ENCODE results near the gene EFCAB7. TPM values are rescaled to one million over a fixed set of nuclear protein-coding genes. Genes with fewer than 3 reads are reported as not detected.
A peak's percentile ranks its signal among the peaks of the same experiment; 100 is the strongest.

EFCAB7 gene
- total RNA-seq, 2 experiments from 2014 or later, result 6.3 to 6.4 TPM

DNA sequence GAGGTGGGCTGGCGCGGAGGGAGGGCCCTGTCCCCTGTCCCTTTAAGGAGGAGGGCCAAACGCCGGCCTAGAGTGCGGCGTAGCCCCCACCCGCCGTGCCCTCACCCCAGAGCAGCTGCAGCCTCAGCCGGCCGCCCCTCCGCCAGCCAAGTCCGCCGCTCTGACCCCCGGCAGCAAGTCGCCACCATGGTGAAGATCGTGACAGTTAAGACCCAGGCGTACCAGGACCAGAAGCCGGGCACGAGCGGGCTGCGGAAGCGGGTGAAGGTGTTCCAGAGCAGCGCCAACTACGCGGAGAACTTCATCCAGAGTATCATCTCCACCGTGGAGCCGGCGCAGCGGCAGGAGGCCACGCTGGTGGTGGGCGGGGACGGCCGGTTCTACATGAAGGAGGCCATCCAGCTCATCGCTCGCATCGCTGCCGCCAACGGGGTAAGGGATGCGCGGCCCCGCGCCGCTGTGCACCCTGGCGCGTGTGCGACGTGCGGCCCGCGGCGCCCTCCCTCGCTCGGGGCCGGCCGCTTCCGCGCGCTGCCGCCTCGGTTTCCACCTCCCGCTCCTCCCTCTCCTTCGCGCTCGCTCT, 70.1 kb downstream of the EFCAB7 start, which contains the start of gene PGM1:
Gene PGM1 (plus strand): TSS at position 109 of the 583 bp plus-strand sequence. CDS start 78 bp downstream, at position 187.
- H3K4me3 Mint-ChIP-seq, result peak within 1 kb of the TSS; percentile 96
- no peaks in the 10 kb centered on the region for H3K27me3 Mint-ChIP-seq (ENCODE audit: low read depth)
- intact Hi-C loops (cut with micrococcal nuclease), result loop anchor here (1.0 to 2.0 kb wide), 6 partner anchors 18 to 809 kb away; partner anchors contain the start of genes ALG6, ATG4C, EFCAB7 and FOXD3
- peaks cover 3% of the 10 kb centered on the region for H3K36me3 Mint-ChIP-seq (ENCODE audit: low read depth)
- H3K9me3 Mint-ChIP-seq, result no peaks in the 10 kb centered on the region
- CTCF ChIA-PET, result interaction anchor here (1.5 kb wide), 1 partner anchor 18 kb away, joined by 6 read pairs; no protein-coding TSS in a partner anchor
- DNase-seq, result peak; percentile 77
- peaks cover 25% of the 10 kb centered on the region for H3K4me1 Mint-ChIP-seq (ENCODE audit: low read depth)
- H3K27ac Mint-ChIP-seq, result peak within 1 kb of the TSS; percentile 99

DNA sequence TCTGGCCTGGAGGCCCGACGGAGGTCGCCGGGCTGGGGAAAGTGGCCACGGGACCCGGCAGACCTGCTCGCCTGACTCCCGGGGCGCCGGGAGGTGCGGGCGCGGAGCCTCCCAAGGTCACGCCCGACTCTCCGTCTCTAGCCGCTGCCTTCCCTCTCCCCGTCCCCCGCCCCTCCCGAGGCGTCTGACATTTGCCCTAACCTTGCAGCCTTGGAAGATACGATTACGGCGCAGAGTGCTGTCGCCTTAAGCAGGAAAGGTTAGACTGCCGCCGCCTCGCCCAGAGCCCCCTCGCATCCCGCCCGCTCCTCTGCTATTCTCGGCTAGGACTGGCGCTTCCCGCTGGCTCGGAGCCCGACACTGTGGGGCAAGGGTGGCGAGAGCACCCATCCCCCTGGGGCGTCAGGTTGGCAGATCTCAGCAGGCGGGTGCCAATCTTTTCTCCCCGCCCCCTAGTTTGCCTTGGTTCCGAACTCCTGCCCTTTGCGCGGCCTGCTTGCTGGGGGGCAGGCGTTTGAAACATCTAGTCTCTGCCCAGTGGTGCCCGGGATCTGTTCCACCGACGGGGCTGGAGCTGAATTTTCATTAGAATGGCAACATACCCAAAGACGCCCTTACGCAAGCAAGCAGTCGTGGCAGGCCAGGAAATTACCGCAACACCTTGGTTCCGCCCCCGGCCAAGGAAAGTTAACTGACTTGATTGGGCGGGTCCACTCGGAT, 70.7 kb downstream of the EFCAB7 start:
- H3K27ac Mint-ChIP-seq, result peak overlapping the region; percentile 99
- intact Hi-C loops (cut with micrococcal nuclease), result loop anchor here (1.0 to 2.0 kb wide), 6 partner anchors 19 to 810 kb away; partner anchors contain the start of genes ALG6, ATG4C, EFCAB7 and FOXD3
- H3K27me3 Mint-ChIP-seq (ENCODE audit: low read depth), result no peaks in the 10 kb centered on the region
- H3K36me3 Mint-ChIP-seq (ENCODE audit: low read depth), result peaks cover 2% of the 10 kb centered on the region
- DNase-seq, result peak; percentile 92
- no peaks in the 10 kb centered on the region for H3K9me3 Mint-ChIP-seq
- peaks cover 22% of the 10 kb centered on the region for H3K4me1 Mint-ChIP-seq (ENCODE audit: low read depth)
- CTCF ChIA-PET, result interaction anchor here (1.5 kb wide), 1 partner anchor 18 kb away, joined by 6 read pairs; no protein-coding TSS in a partner anchor
- peak overlapping the region; percentile 96 for H3K4me3 Mint-ChIP-seq

DNA sequence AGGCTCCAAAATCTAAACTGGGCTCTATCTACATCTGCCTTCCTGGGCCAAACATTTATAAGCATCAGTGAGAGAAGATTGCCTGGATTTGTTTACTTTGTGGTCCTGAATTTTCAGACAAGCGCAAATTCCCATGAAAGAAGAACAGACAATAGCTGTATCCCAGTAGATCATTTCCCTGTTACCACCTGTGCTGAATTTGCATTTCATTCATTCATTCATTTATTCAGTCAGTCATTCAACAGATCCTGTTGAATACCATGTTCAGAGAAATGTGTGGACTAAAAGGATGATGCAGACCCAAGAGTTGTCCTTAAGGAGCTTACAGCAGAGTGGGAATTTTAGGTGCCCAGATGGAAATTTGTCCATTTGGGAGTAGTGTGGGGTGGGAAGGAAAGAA, 72.1 kb downstream of the EFCAB7 start:
- Mint-ChIP-seq H3K27ac (peak overlapping the region; percentile 35), H3K4me3 (peak overlapping the region; percentile 40), H3K36me3 (ENCODE audit: low read depth) (no peaks in the 10 kb centered on the region), H3K9me3 (no peaks in the 10 kb centered on the region), H3K27me3 (ENCODE audit: low read depth) (no peaks in the 10 kb centered on the region), H3K4me1 (ENCODE audit: low read depth) (peaks cover 22% of the 10 kb centered on the region)
- intact Hi-C loops (cut with micrococcal nuclease), result no loop called here
- DNase-seq, result no peak
- CTCF ChIA-PET, result no interaction called here

DNA sequence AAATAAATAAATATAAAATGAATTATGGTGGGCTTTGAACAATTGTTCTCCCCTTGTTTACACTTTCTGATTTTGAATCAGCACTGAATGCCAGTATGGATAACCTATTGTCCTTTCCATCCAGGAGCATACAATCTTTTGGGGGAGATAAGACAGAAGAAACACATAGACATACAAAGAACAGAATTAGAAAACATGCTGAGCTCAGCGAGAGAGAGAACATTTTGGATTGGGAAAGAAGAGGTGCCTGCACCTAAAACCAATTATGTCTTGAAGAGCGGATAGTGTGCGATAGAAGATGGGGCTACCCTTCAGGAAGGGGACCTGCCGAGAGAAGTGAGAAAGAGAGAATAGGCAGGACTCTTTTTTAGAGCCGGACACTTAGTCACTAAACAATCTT, 76.5 kb downstream of the EFCAB7 start:
- Mint-ChIP-seq H3K4me1 (ENCODE audit: low read depth) (peaks cover 9% of the 10 kb centered on the region), H3K9me3 (no peaks in the 10 kb centered on the region), H3K4me3 (no peak overlapping the region), H3K27me3 (ENCODE audit: low read depth) (no peaks in the 10 kb centered on the region), H3K27ac (no peak overlapping the region), H3K36me3 (ENCODE audit: low read depth) (peaks cover 2% of the 10 kb centered on the region)
- intact Hi-C loops (cut with micrococcal nuclease), result no loop called here
- CTCF ChIA-PET, result no interaction called here
- no peak for DNase-seq

DNA sequence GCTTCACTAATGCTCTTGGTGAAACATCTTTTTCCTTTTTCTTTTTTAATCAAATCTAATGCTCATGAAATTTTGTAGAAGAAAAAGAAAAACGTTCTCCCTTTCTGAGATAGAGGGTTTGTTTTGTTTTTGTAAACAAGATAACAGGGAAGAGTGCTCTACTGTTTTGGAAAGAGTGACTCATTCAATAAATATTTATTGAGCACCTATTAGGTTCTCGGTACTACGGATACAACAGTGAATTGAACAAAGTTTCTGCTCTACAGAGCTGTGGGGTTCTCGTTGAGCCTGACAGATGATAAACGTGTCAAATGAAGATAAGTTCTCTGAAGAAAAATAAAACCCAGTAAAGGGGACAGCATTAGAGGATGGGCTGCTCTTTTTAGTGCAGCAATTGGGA, 76.9 kb downstream of the EFCAB7 start:
- peaks cover 2% of the 10 kb centered on the region for H3K36me3 Mint-ChIP-seq (ENCODE audit: low read depth)
- intact Hi-C loops (cut with micrococcal nuclease), result no loop called here
- no peak for DNase-seq
- H3K4me3 Mint-ChIP-seq, result no peak overlapping the region
- no peaks in the 10 kb centered on the region for H3K27me3 Mint-ChIP-seq (ENCODE audit: low read depth)
- CTCF ChIA-PET, result no interaction called here
- no peaks in the 10 kb centered on the region for H3K9me3 Mint-ChIP-seq
- no peak overlapping the region for H3K27ac Mint-ChIP-seq
- H3K4me1 Mint-ChIP-seq (ENCODE audit: low read depth), result peaks cover 7% of the 10 kb centered on the region

DNA sequence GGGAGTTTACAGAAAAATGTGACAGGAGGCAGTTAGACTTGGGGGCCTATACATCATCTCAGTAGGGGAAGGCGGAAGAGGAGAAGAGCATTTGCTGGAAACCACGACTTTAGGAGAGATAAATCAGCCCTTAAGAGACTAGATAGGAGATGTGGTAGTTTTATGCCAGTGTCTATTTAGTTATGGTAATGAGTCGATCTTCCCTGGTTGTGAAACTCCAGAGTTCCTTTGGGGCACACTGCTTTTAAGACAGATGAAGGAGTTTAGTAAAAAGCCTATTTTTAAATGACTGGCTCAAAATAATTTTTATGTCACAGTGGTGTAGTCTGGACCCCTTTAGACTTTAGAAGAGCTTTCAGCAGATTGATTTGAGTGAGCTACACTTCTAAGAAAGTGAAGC, 77.7 kb downstream of the EFCAB7 start:
- H3K27ac Mint-ChIP-seq, result no peak overlapping the region
- intact Hi-C loops (cut with micrococcal nuclease), result no loop called here
- H3K4me3 Mint-ChIP-seq, result no peak overlapping the region
- peaks cover 2% of the 10 kb centered on the region for H3K36me3 Mint-ChIP-seq (ENCODE audit: low read depth)
- DNase-seq, result no peak
- no peaks in the 10 kb centered on the region for H3K27me3 Mint-ChIP-seq (ENCODE audit: low read depth)
- CTCF ChIA-PET, result no interaction called here
- no peaks in the 10 kb centered on the region for H3K9me3 Mint-ChIP-seq
- peaks cover 1% of the 10 kb centered on the region for H3K4me1 Mint-ChIP-seq (ENCODE audit: low read depth)

DNA sequence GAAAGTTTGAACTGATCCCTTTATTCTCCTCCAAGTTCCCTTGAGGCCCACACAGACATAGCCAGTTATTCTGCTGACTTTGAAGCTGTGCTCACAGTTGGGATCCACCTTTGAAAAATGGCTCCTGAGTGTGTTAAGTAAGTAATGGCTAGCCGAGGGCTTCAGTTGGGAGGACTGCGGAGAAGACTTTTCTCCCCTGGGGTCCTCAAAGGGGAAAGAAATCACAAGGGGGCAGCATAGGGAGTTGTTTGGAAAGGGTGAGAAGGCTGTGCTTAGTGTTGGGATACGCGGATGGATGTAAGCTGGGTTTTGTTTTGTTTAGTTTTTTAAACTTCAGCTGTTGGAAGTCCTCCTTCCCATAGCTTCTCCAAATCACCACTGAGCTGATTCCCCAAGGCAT, 78.1 kb downstream of the EFCAB7 start:
- Mint-ChIP-seq H3K4me3 (no peak overlapping the region), H3K27ac (no peak overlapping the region), H3K9me3 (no peaks in the 10 kb centered on the region), H3K27me3 (ENCODE audit: low read depth) (no peaks in the 10 kb centered on the region), H3K4me1 (ENCODE audit: low read depth) (peaks cover 1% of the 10 kb centered on the region), H3K36me3 (ENCODE audit: low read depth) (peaks cover 2% of the 10 kb centered on the region)
- no peak for DNase-seq
- intact Hi-C loops (cut with micrococcal nuclease), result no loop called here
- CTCF ChIA-PET, result interaction anchor here (0.6 kb wide), 1 partner anchor 120 kb away, joined by 3 read pairs; no protein-coding TSS in a partner anchor

DNA sequence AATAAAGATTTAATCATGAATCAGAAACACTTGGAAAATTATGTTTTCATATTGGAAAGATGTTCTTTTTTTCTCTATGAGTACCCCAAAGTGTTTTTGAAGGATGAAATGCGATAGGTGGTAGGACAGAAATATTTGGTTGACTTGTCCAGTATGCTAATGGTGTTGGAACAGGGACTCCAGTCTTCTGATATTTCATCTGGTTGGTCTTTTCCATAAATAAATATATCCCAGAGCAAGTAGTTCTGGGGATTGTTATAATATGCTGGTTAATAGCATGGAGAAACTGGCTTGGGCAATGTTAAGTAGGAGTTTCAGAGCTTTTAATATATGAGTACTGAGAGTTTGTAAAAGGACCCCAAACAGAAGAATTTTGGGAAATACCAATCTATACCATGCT, 78.6 kb downstream of the EFCAB7 start:
- Mint-ChIP-seq H3K36me3 (ENCODE audit: low read depth) (peaks cover 2% of the 10 kb centered on the region), H3K4me1 (ENCODE audit: low read depth) (peaks cover 1% of the 10 kb centered on the region), H3K27ac (no peak overlapping the region), H3K4me3 (no peak overlapping the region), H3K27me3 (ENCODE audit: low read depth) (no peaks in the 10 kb centered on the region), H3K9me3 (no peaks in the 10 kb centered on the region)
- intact Hi-C loops (cut with micrococcal nuclease), result no loop called here
- DNase-seq, result no peak
- CTCF ChIA-PET, result interaction anchor here (0.6 kb wide), 1 partner anchor 120 kb away, joined by 3 read pairs; no protein-coding TSS in a partner anchor

DNA sequence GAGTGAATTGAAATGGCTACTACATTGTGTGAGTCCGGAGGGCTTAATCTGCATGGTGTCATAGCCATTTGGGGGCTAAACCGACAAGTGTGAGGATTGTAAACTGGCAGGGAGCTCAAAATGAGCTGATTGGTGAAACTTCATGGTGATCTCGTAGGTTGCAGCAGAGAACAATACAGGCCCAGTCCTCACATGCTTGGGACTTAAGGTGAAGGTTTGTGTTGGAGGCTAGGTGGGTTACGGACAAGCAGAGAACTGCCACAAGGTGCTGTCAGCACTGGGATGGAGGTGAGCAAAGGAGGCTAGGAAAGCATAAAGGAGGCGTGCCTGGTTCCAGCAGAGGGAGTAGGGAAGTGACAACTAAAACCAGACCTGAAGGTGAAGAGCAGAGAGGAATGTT, 79.3 kb downstream of the EFCAB7 start:
- CTCF ChIA-PET, result no interaction called here
- no peak for DNase-seq
- H3K4me3 Mint-ChIP-seq, result no peak overlapping the region
- intact Hi-C loops (cut with micrococcal nuclease), result no loop called here
- H3K27me3 Mint-ChIP-seq (ENCODE audit: low read depth), result no peaks in the 10 kb centered on the region
- H3K4me1 Mint-ChIP-seq (ENCODE audit: low read depth), result peaks cover 1% of the 10 kb centered on the region
- peaks cover 2% of the 10 kb centered on the region for H3K36me3 Mint-ChIP-seq (ENCODE audit: low read depth)
- H3K27ac Mint-ChIP-seq, result no peak overlapping the region
- H3K9me3 Mint-ChIP-seq, result no peaks in the 10 kb centered on the region

DNA sequence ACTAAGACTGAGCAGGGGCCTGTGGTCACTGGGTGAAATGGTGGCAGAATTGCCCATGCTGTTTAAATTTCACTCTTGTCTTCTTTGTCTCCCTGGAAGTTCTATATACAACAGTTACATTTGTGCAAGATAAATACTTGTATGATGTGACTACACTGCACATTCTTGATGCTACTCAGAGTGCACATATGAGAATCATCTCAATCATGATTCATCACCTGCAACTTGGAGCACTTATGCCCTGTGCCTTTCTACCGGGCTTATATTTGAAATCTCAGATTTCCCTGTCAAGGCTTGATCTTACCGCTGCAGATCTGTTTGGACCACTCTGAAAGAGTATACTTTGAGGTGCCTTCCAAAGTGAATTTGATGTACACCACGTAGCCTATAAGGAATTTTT, 80.5 kb downstream of the EFCAB7 start:
- Mint-ChIP-seq H3K36me3 (ENCODE audit: low read depth) (peaks cover 2% of the 10 kb centered on the region), H3K27ac (no peak overlapping the region), H3K4me3 (no peak overlapping the region), H3K27me3 (ENCODE audit: low read depth) (no peaks in the 10 kb centered on the region), H3K9me3 (no peaks in the 10 kb centered on the region), H3K4me1 (ENCODE audit: low read depth) (peaks cover 1% of the 10 kb centered on the region)
- CTCF ChIA-PET, result no interaction called here
- intact Hi-C loops (cut with micrococcal nuclease), result no loop called here
- no peak for DNase-seq

DNA sequence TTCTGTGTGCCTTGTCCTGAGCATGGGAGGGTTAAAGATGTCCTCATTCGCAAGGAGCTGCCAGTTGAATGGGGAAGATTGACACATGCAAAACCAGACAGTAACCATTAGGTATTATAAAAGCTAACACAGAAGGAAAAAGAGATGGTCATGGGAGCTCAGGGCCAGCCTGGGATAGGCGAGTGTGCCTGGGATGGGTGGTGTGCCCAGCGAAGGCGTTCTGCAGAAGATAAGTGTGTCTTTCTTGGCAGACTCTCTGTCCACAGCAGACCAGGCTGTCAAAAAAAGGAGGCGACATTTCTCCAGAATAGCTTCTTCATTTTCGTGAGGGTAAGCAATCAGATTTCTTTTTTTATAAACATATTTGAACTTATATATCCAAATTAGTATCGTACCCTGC, 84.0 kb downstream of the EFCAB7 start:
- Mint-ChIP-seq H3K36me3 (ENCODE audit: low read depth) (peaks cover 4% of the 10 kb centered on the region), H3K4me1 (ENCODE audit: low read depth) (peaks cover 5% of the 10 kb centered on the region), H3K9me3 (no peaks in the 10 kb centered on the region), H3K27ac (no peak overlapping the region), H3K27me3 (ENCODE audit: low read depth) (no peaks in the 10 kb centered on the region), H3K4me3 (no peak overlapping the region)
- intact Hi-C loops (cut with micrococcal nuclease), result no loop called here
- CTCF ChIA-PET, result no interaction called here
- no peak for DNase-seq

DNA sequence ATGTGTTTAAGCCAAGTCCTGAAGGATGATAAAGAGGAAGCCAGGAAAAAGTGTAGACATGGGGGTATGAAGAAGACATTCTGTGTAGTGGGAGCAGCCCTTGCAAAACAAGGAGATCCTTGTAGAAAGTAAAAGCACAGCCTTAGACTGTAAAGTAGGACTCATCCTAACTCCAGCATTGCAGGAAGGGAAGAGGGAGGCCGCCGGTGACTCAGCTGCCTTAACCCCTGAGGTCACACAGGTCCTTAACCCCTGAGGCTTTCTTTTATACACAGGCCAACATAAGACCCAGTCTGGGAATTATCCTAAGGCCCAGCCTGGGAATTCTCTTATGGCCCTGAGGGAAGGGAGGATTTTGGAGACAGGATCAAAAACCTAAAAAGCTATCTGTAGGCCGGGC, 87.9 kb downstream of the EFCAB7 start:
- Mint-ChIP-seq H3K9me3 (no peaks in the 10 kb centered on the region), H3K4me1 (ENCODE audit: low read depth) (peaks cover 7% of the 10 kb centered on the region), H3K27ac (no peak overlapping the region), H3K36me3 (ENCODE audit: low read depth) (peaks cover 2% of the 10 kb centered on the region), H3K4me3 (no peak overlapping the region), H3K27me3 (ENCODE audit: low read depth) (no peaks in the 10 kb centered on the region)
- CTCF ChIA-PET, result interaction anchor here (1.2 kb wide), 1 partner anchor 161 kb away, joined by 3 read pairs; no protein-coding TSS in a partner anchor
- intact Hi-C loops (cut with micrococcal nuclease), result no loop called here
- no peak for DNase-seq

DNA sequence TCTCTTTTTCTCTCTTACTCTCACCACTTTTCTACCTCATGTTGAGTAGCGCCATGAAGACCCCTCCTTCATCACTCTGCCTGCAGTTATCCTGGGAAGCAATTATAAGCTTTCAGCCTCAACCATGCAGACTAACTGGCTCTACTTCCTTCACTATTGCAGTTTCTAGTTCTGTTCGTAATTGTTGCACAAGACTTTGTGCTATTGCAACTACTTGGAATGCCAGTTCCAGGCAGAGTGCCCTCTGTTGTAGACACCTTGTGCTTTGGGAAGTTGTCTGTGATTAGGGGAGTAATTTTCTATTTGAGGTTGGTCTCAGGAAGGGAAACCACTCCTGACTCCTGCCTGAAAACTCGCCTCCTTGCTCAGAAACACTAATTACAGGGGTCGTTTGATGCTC, 89.2 kb downstream of the EFCAB7 start:
- no peak for DNase-seq
- Mint-ChIP-seq H3K36me3 (ENCODE audit: low read depth) (peaks cover 2% of the 10 kb centered on the region), H3K27me3 (ENCODE audit: low read depth) (no peaks in the 10 kb centered on the region), H3K4me1 (ENCODE audit: low read depth) (peaks cover 7% of the 10 kb centered on the region), H3K27ac (no peak overlapping the region), H3K9me3 (no peaks in the 10 kb centered on the region), H3K4me3 (no peak overlapping the region)
- CTCF ChIA-PET, result interaction anchor here (0.6 to 1.4 kb wide), 2 partner anchors 37 to 833 kb away, joined by 3 to 7 read pairs; no protein-coding TSS in a partner anchor
- intact Hi-C loops (cut with micrococcal nuclease), result no loop called here

Measured in activated naive CD4-positive, alpha-beta T cell treated with anti-CD3 and anti-CD28 coated beads for 36 hours (primary cell).